ENCODE results near the gene GGT5.

GGT5 gene

DNA sequence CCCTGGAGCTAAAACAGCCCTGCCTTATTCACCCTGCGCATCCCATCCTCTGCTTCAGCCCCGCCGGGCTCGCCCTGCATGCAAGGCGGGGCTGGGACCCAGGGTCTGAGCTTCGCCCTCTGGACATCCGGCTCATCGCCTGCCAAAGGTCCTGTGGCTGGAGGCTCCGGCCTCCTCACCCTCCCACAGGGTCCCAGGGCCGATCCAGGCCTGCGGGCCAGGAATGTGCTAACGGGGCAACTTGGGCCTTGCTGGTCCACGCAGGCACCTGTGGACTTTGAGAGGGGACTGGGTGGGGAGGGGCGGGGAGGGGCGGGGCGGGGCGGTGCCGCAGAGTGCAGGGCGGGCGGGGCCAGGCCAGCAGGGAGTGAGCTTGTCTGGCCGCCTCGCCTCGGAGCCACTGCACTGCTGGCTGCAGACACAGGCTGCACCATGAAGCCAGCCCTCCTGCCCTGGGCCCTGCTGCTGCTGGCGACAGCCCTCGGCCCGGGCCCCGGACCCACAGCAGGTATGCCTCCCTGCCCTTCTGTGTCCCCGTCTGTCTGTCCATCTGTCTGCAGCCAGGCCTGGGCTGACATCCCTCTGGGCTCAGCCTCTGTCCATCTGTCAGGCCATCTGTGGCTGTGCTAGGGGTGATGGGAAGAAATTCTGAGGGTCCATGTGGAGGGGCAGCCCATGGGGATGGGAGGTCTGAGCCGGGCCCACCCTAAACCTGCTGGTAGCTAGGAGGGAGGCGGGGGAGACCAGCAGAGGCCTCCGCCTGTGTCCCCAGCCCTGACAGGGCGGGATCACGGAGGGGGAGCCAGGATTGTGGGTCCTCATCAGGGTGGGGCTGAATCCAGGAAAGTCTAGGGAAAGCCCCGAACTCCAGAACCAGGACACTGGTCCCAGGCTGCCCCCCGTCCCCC, 63.5 kb downstream of the GGT5 start, which contains the start of gene SUSD2:
Gene SUSD2 (plus strand): TSS at position 400 of the 908 bp plus-strand sequence. CDS start 33 bp downstream, at position 433.
- no peak for DNase-seq

GRCh38 chr22:24180316-24181087, 64.4 kb downstream of the GGT5 start:
- no peak for DNase-seq

DNA sequence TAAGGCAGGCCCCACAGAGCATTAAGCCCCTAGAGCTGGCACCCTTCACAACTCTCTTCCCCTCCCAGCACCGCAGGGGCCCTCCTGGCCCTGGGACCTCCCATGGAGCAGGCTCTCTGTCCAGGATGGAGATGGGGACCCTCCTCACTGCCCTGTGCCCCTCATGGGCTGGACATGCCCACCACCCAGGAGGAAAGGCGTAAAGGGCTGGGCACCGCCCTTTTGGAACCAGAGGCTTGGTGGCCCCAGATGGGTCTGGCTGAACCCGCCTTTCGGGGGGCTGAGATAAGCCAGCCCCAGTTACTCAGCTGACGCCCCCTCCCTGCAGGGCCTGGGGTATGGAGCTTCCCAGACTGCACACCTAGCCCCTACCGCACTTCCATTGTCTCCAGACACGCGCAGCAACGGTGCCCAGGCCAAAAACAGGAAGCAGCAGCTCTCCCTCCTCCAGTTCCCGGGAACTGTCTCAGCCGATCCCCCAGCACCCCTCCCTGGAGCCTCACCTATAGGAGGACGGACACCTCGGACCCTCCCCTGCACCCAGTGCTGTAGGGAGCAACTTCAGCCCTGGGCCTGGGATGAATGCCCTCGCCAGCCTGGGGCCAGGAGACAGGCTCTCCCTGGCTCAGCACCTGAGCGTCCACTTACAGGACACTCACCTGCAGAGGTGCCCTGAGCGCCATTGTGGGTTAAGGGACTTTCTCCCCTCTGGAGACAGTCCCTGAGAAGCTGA, 65.2 kb downstream of the GGT5 start:
- DNase-seq = no peak

GRCh38 chr22:24178502-24179440, 66.1 kb downstream of the GGT5 start:
- DNase-seq = no peak

DNA sequence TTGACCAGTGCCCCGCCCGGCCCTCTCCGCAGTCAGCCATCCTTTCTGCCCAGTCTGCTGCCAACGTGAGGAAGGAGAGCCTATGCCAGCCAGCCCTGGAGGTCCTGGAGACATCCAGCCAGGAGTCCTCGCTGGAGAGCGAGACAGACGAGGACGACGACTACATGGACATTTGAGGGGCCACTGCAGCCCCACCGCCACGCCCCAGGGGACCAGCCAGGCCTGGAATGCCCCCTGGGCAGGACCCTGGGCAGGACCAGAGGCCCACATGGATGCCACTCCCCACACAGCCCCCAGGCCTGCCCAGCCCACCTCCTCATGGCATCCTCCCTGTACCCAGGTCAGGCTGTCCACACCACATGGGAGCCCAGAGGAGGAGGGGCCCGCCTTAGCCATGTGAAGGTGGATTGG, 66.9 kb downstream of the GGT5 start:
- no peak for DNase-seq

- no peak for DNase-seq
These were observed 67.4 kb downstream of the GGT5 start for GRCh38 chr22:24177456-24177855.

- no peak for DNase-seq
These were observed 67.8 kb downstream of the GGT5 start for GRCh38 chr22:24177045-24177444.

GRCh38 chr22:24176630-24177029, 68.3 kb downstream of the GGT5 start:
- no peak for DNase-seq

- DNase-seq = no peak
These were observed 68.8 kb downstream of the GGT5 start for GRCh38 chr22:24176040-24176439.

GRCh38 chr22:24175160-24175808, 69.6 kb downstream of the GGT5 start:
- peak; percentile 57 to 60 for DNase-seq

DNA sequence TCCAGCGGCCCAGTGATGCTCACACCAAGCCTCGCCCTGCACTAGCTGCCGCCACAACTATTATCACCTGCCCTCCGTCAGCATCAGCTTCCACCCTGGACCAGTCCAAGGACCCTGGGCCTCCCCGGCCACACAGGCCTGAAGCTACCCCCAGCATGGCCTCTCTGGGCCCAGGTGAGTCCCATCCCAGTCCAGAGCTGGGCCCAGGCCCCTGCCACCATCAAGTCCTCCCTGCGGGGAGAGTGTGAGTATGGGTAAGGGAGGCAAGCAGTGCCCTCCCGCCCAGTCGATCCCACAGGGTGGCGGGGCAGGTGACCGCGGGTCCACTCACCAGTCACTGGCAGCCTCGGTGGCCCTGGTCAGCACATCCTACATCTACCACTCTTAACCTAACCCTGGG, 73.1 kb downstream of the GGT5 start:
- no peak for DNase-seq

DNA sequence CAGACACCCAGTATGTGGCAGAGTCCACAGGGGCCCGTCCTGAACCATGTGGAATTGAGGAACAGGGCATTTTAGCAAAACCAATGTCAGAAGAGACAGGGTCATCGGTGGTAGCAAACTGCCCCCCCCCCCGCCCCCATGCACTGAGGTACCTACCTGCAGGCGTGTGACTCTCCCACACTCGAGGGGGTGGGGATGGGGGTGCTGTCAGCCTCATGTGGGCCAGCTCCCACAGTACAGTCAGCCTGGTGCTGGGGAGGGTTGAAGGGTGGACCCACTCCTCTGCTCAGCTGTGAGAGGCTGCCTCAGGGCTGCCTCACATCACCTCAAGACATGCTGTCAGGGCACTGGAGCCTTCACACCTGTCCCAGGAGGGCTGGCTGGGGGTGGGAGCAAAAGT, 74.2 kb downstream of the GGT5 start:
- DNase-seq = no peak

DNA sequence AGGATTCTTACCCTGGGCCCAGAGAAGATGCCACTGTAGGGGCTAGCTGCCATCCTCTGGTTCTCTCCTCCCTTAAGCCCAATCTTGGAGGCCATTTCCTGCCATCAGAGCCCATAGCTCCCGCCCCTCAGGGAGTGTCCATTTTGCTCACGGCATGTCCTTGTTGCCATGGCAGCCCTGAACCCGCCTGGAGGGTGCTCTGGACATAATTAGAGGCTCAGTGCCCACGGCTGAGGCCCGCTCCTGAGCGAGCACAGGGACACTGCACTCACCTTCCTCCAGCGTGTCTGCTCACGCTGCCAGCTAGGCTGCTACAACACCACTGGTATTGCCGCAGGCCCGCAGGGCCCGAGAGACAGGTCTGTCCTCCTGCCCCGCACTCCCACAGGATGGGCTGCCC, 74.7 kb downstream of the GGT5 start:
- no peak for DNase-seq

Measured in stimulated activated CD4-positive, alpha-beta T cell treated with anti-CD3 and anti-CD28 coated beads, Interleukin-4, amount 100 ng/mL, for 4 hours (primary cell).